ENCODE measurements around the gene MAPT. TPM values are rescaled to one million over a fixed set of nuclear protein-coding genes. Genes with fewer than 3 reads are reported as not detected.

Gene MAPT
- polyA plus RNA-seq, 3 donors, result 0.04 TPM; not detected in 2

DNA sequence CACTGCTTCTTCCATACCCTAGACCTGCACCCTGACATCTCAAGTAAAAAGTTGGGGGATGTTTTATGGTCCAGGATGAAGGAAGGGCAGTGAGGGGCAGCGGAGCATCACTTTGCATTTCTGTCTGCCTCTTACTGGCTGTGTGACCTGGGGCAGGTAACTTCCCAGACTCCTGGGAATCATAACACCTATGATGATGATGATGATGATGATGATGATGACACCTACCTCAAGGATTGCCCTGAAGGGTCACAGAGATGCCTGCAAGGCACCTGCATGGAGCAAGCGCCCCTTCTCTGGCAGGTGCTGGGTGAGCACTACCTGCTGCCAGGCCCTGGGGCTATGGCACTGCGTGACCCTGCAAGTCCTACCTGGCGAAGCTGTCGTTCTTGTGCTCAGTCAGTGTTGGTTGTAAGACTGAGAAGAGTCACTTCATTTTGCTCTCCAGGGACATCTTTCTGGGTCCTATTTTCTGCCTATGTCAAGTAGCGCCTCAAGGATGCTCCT, 58.5 kb downstream of the MAPT start:
- Mint-ChIP-seq H3K36me3 (no peaks in the 10 kb centered on the region), H3K9me3 (peaks cover 0 to 2% (median 0%) of the 10 kb centered on the region in 7 donors), H3K4me1 (peaks cover 6% of the 10 kb centered on the region), H3K27me3 (ENCODE audit: low read depth in 3 of 3) (peaks cover 22 to 39% (median 37%) of the 10 kb centered on the region in 3 donors), H3K27ac (no peak overlapping the region), H3K4me3 (no peak overlapping the region)
- no peaks in the 10 kb centered on the region for H4K20me1 ChIP-seq (ENCODE audit: insufficient read depth, low read length)
- H3K4me1 ChIP-seq (ENCODE audit: control insufficient read depth in 1 of 2, insufficient read depth in 2 of 2, low read length in 2 of 2), result peaks cover 4 to 6% of the 10 kb centered on the region in 2 donors
- no peaks in the 10 kb centered on the region for H3K79me2 ChIP-seq (ENCODE audit: insufficient read depth, low read length)
- H3K9ac ChIP-seq (ENCODE audit: insufficient read depth, low read length, poor library complexity, severe bottlenecking), result no peak overlapping the region
- H3K4me3 ChIP-seq (replicated peaks in 1 of 3; ENCODE audit: low read depth in 2 of 3, low read length in 3 of 3), result no peak overlapping the region
- no peaks in the 10 kb centered on the region for H3K36me3 ChIP-seq (replicated peaks in 1 of 2; ENCODE audit: control insufficient read depth in 1 of 2, insufficient read depth in 2 of 2, low read length in 2 of 2)
- no peak overlapping the region for H3K4me2 ChIP-seq (replicated peaks; ENCODE audit: extremely low read depth, low read length, poor library complexity, severe bottlenecking)
- 99% methylated on average over 6 of the region's 6 CpGs for WGBS (ENCODE audit: insufficient coverage)
- TF ChIP-seq, protein P1, sequence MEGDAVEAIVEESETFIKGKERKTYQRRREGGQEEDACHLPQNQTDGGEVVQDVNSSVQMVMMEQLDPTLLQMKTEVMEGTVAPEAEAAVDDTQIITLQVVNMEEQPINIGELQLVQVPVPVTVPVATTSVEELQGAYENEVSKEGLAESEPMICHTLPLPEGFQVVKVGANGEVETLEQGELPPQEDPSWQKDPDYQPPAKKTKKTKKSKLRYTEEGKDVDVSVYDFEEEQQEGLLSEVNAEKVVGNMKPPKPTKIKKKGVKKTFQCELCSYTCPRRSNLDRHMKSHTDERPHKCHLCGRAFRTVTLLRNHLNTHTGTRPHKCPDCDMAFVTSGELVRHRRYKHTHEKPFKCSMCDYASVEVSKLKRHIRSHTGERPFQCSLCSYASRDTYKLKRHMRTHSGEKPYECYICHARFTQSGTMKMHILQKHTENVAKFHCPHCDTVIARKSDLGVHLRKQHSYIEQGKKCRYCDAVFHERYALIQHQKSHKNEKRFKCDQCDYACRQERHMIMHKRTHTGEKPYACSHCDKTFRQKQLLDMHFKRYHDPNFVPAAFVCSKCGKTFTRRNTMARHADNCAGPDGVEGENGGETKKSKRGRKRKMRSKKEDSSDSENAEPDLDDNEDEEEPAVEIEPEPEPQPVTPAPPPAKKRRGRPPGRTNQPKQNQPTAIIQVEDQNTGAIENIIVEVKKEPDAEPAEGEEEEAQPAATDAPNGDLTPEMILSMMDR (IDR thresholded peaks at IDR 0.05), result no peak
- intact Hi-C loops (cut with micrococcal nuclease), result no loop called here
- H3K27me3 ChIP-seq (ENCODE audit: control insufficient read depth in 2 of 2, insufficient read depth in 2 of 2, low read length in 2 of 2), result peaks cover 0 to 22% of the 10 kb centered on the region in 2 donors
- H3K27ac ChIP-seq (ENCODE audit: low read depth in 1 of 2, low read length in 2 of 2), result no peak overlapping the region
- no peaks in the 10 kb centered on the region for H3K9me3 ChIP-seq (replicated peaks in 1 of 2; ENCODE audit: control insufficient read depth in 1 of 2, insufficient read depth in 1 of 2, low read length in 2 of 2)
- DNase-seq, result no peak
- no peak overlapping the region for H2AFZ ChIP-seq (ENCODE audit: insufficient read depth, low read depth, low read length, poor library complexity, severe bottlenecking)

DNA sequence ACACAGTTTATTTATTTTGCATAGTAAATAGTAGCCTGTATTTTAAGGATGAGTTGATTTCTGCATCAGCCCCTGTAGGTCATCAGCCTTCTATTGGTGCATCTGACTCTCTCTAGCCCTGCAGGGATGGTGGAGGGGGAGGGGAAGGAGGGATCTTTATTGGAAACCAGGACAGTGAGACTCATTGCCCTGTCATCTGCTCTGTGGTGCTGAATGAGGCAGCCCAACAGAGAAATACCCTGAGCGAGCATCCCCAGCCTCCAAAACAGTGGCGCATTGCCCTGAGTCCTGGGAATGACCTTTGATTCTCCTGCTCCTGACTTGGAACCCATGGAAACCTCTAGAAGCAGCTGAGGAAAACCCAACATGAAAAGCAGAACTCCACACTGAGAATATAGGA, 59.2 kb downstream of the MAPT start:
- Histone ChIP-seq H3K36me3 (replicated peaks in 1 of 2; ENCODE audit: control insufficient read depth in 1 of 2, insufficient read depth in 2 of 2, low read length in 2 of 2) (no peaks in the 10 kb centered on the region), H3K9ac (ENCODE audit: insufficient read depth, low read length, poor library complexity, severe bottlenecking) (no peak overlapping the region), H4K20me1 (ENCODE audit: insufficient read depth, low read length) (no peaks in the 10 kb centered on the region), H3K4me3 (replicated peaks in 1 of 3; ENCODE audit: low read depth in 2 of 3, low read length in 3 of 3) (no peak overlapping the region), H3K27ac (ENCODE audit: low read depth in 1 of 2, low read length in 2 of 2) (no peak overlapping the region), H3K27me3 (ENCODE audit: control insufficient read depth in 2 of 2, insufficient read depth in 2 of 2, low read length in 2 of 2) (peaks cover 0 to 17% of the 10 kb centered on the region in 2 donors), H3K79me2 (ENCODE audit: insufficient read depth, low read length) (no peaks in the 10 kb centered on the region), H3K4me1 (ENCODE audit: control insufficient read depth in 1 of 2, insufficient read depth in 2 of 2, low read length in 2 of 2) (peaks cover 4 to 6% of the 10 kb centered on the region in 2 donors), H3K9me3 (replicated peaks in 1 of 2; ENCODE audit: control insufficient read depth in 1 of 2, insufficient read depth in 1 of 2, low read length in 2 of 2) (no peaks in the 10 kb centered on the region), H3K4me2 (replicated peaks; ENCODE audit: extremely low read depth, low read length, poor library complexity, severe bottlenecking) (no peak overlapping the region), H2AFZ (ENCODE audit: insufficient read depth, low read depth, low read length, poor library complexity, severe bottlenecking) (no peak overlapping the region)
- peaks cover 6% of the 10 kb centered on the region for H3K4me1 Mint-ChIP-seq
- WGBS (ENCODE audit: insufficient coverage), result 86% methylated on average over 2 of the region's 2 CpGs
- peaks cover 22 to 38% (median 34%) of the 10 kb centered on the region in 3 donors for H3K27me3 Mint-ChIP-seq (ENCODE audit: low read depth in 3 of 3)
- H3K27ac Mint-ChIP-seq, result no peak overlapping the region
- no peak overlapping the region for H3K4me3 Mint-ChIP-seq
- H3K36me3 Mint-ChIP-seq, result no peaks in the 10 kb centered on the region
- peaks cover 0 to 2% (median 0%) of the 10 kb centered on the region in 7 donors for H3K9me3 Mint-ChIP-seq
- DNase-seq, result no peak
- intact Hi-C loops (cut with micrococcal nuclease), result no loop called here
- TF ChIP-seq, protein P1 (IDR thresholded peaks at IDR 0.05), result no peak
